ENCODE measurements around the gene TTLL5.
A peak's percentile ranks its signal among the peaks of the same experiment; 100 is the strongest.

TTLL5 gene

GRCh38 chr14:75781096-75781495, 120.0 kb downstream of the TTLL5 start:
- no peak overlapping the region for H3K27ac ChIP-seq
- TF ChIP-seq, protein P1, sequence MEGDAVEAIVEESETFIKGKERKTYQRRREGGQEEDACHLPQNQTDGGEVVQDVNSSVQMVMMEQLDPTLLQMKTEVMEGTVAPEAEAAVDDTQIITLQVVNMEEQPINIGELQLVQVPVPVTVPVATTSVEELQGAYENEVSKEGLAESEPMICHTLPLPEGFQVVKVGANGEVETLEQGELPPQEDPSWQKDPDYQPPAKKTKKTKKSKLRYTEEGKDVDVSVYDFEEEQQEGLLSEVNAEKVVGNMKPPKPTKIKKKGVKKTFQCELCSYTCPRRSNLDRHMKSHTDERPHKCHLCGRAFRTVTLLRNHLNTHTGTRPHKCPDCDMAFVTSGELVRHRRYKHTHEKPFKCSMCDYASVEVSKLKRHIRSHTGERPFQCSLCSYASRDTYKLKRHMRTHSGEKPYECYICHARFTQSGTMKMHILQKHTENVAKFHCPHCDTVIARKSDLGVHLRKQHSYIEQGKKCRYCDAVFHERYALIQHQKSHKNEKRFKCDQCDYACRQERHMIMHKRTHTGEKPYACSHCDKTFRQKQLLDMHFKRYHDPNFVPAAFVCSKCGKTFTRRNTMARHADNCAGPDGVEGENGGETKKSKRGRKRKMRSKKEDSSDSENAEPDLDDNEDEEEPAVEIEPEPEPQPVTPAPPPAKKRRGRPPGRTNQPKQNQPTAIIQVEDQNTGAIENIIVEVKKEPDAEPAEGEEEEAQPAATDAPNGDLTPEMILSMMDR (conservative IDR thresholded peaks at IDR 0.05) = no peak

GRCh38 chr14:75783184-75783583, 122.1 kb downstream of the TTLL5 start:
- TF ChIP-seq, protein P1 (conservative IDR thresholded peaks at IDR 0.05) = no peak
- no peak overlapping the region for H3K27ac ChIP-seq

- no peak overlapping the region for H3K27ac ChIP-seq
- TF ChIP-seq, protein P1 (conservative IDR thresholded peaks at IDR 0.05) = no peak
Observed at GRCh38 chr14:75783602-75784313, 122.7 kb downstream of the TTLL5 start.

DNA sequence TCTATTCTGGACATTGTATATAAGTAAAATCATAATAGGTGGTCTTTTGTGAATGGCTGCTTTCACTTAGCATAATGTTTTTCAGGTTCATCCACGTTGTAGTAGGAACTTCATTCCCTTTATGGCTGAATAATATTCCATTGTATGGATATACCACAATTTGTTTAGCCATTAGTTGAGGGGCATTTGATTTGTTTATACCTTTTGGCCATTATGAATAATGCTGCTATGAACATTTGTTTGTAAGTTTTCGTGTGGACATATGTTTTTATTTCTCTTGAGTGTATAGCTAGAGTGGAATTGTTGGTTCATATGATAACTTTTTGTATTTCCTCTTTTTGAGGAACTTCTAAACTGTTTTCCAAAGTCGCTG, 123.3 kb downstream of the TTLL5 start:
- no peak overlapping the region for H3K27ac ChIP-seq
- TF ChIP-seq, protein P1 (conservative IDR thresholded peaks at IDR 0.05) = no peak

DNA sequence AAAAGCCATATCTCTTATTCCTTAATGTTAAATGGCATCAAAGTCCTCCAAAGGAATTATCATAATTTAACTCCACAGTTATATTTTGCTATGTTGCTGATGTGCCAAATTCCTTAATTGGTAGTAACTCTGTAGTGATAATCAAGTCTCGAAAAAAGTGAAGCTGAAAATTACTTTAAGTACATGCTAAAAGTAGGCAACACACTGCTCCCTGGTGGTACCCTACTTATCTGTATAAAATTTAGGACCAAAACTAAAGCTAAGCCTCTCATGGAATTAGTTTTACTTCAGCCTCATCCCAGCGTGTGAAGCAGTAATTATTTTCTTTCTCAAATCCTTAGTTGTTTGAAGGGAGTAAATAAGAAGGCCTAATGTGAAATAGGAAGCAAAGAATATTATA, 132.8 kb downstream of the TTLL5 start:
- TF ChIP-seq, protein P1 (conservative IDR thresholded peaks at IDR 0.05) = no peak; the same call in 1 of the 2 replicates
- H3K27ac ChIP-seq = no peak overlapping the region

DNA sequence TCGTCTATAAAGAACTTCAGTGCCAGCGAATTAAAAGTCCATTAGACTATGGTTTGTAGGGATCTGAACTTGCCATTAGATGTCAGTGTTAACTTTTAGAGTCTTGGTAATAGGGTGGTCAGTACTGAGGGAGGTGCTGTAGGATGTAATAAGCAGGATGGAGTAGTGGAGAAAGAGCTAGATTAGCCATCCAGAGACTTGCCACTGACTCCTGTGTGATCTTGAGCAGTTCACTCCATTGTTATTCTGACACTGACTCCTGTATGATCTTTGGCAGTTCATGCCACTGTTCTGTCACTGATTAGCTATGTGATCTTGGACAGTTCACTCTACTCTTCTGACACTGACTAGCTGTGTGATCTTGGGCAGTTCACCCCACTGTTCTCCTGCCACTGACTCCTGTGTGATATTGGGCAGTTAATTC, 133.6 kb downstream of the TTLL5 start:
- TF ChIP-seq, protein P1 (conservative IDR thresholded peaks at IDR 0.05) = peak; percentile 55
- no peak overlapping the region for H3K27ac ChIP-seq

GRCh38 chr14:75800792-75801191, 139.7 kb downstream of the TTLL5 start:
- TF ChIP-seq, protein P1 (conservative IDR thresholded peaks at IDR 0.05) = no peak
- no peak overlapping the region for H3K27ac ChIP-seq

All from VCaP (cell line).